Mesenchymal stem cell (in vitro differentiated cells and primary cell): ENCODE data around the gene AHNAK2.

Source experiments
- DNase-seq: peaks from one replicate; pipeline ENCODE4 v3.0.0-alpha.2; 2013
- H2AFZ ChIP-seq: one replicate; pipeline ENCODE4 v1.6.1; 2013; ENCODE audit warnings: low read depth, mild to moderate bottlenecking, control low read depth, inconsistent platforms, low read length, moderate library complexity
- H2AK5ac ChIP-seq: 2 replicates; pipeline ENCODE4 v1.6.1; 2013; ENCODE audit warnings: low read length, moderate library complexity, mild to moderate bottlenecking, inconsistent platforms; ENCODE audit not compliant: severe bottlenecking
- H2BK120ac ChIP-seq: one replicate; pipeline ENCODE4 v1.6.1; 2013; ENCODE audit warnings: low read depth, mild to moderate bottlenecking, inconsistent platforms, low read length, moderate library complexity
- H2BK12ac ChIP-seq, 2 experiments: one replicate each; pipeline ENCODE4 v1.6.1; 2013; ENCODE audit warnings: inconsistent platforms in 2 of 2, low read length in 2 of 2, mild to moderate bottlenecking in 2 of 2, moderate library complexity in 2 of 2, control low read depth in 1 of 2
- H2BK15ac ChIP-seq: one replicate; pipeline ENCODE4 v1.6.1; 2013; ENCODE audit warnings: mild to moderate bottlenecking, low read depth, inconsistent platforms; ENCODE audit not compliant: poor library complexity, severe bottlenecking
- H2BK5ac ChIP-seq: 2 replicates; pipeline ENCODE4 v1.6.1; 2013; ENCODE audit warnings: low read depth, mild to moderate bottlenecking, low read length, control low read depth, inconsistent platforms; ENCODE audit not compliant: poor library complexity, severe bottlenecking
- H3K14ac ChIP-seq, 2 experiments: one replicate each; pipeline ENCODE4 v1.6.1; 2013; ENCODE audit warnings: inconsistent platforms in 2 of 2, low read length in 2 of 2, control low read depth in 1 of 2, mild to moderate bottlenecking in 1 of 2, moderate library complexity in 1 of 2
- H3K18ac ChIP-seq, 2 experiments: one replicate each; pipeline ENCODE4 v1.6.1; 2013; ENCODE audit warnings: inconsistent platforms in 2 of 2, low read length in 2 of 2, control low read depth in 1 of 2, low read depth in 1 of 2, mild to moderate bottlenecking in 1 of 2
- H3K23ac ChIP-seq, 2 experiments: one replicate each; pipeline ENCODE4 v1.6.1; 2013; ENCODE audit warnings: inconsistent platforms in 2 of 2, low read length in 2 of 2, mild to moderate bottlenecking in 2 of 2, moderate library complexity in 2 of 2, control low read depth in 1 of 2
- H3K27ac ChIP-seq: 2 replicates; pipeline ENCODE4 v1.5.1; 2013; ENCODE audit warnings: mild to moderate bottlenecking, moderate library complexity, low read length, control low read depth, inconsistent platforms; ENCODE audit not compliant: poor library complexity, severe bottlenecking
- H3K27me3 ChIP-seq, 2 experiments: 2 replicates each; pipeline versions ENCODE4 v1.6.1 to v1.7.0; 2013; ENCODE audit warnings: low read length in 2 of 2, mild to moderate bottlenecking in 2 of 2, moderate library complexity in 2 of 2, control low read depth in 1 of 2, inconsistent platforms in 1 of 2; ENCODE audit not compliant: control insufficient read depth in 1 of 2, insufficient read depth in 1 of 2
- H3K36me3 ChIP-seq, 2 experiments: 2 replicates each; pipeline versions ENCODE4 v1.6.1 to v1.7.0; 2013; ENCODE audit warnings: low read length in 2 of 2, control low read depth in 1 of 2, inconsistent platforms in 1 of 2, low read depth in 1 of 2, mild to moderate bottlenecking in 1 of 2; ENCODE audit not compliant: insufficient read depth in 2 of 2, control insufficient read depth in 1 of 2
- H3K4ac ChIP-seq, 2 experiments: one replicate each; pipeline ENCODE4 v1.6.1; 2013; ENCODE audit warnings: inconsistent platforms in 2 of 2, low read length in 2 of 2, mild to moderate bottlenecking in 2 of 2, moderate library complexity in 2 of 2, control low read depth in 1 of 2, low read depth in 1 of 2
- H3K4me1 ChIP-seq: 2 replicates; pipeline ENCODE4 v1.6.1; 2013; ENCODE audit warnings: low read depth, low read length, control low read depth; ENCODE audit not compliant: control insufficient read depth, insufficient read depth
- H3K4me2 ChIP-seq: 2 replicates; pipeline ENCODE4 v1.6.1; 2013; ENCODE audit warnings: low read length, mild to moderate bottlenecking, inconsistent platforms; ENCODE audit not compliant: poor library complexity, severe bottlenecking
- H3K4me3 ChIP-seq, 2 experiments: 2 replicates each; pipeline versions ENCODE4 v1.5.1 to v1.7.0; 2013; ENCODE audit warnings: low read length in 2 of 2, mild to moderate bottlenecking in 2 of 2, control low read depth in 1 of 2, low read depth in 1 of 2; ENCODE audit not compliant: insufficient read depth in 1 of 2
- H3K79me1 ChIP-seq: replicated peaks from 2 replicates; pipeline ENCODE4 v1.6.1; 2013; ENCODE audit warnings: mild to moderate bottlenecking, control low read depth, low read length, inconsistent platforms; ENCODE audit not compliant: poor library complexity, severe bottlenecking
- H3K9ac ChIP-seq: 2 replicates; pipeline ENCODE4 v1.7.0; 2013; ENCODE audit warnings: mild to moderate bottlenecking, low read length, moderate library complexity
- H3K9me3 ChIP-seq: 2 replicates; pipeline ENCODE4 v1.7.0; 2013; ENCODE audit warnings: mild to moderate bottlenecking, low read length; ENCODE audit not compliant: control insufficient read depth
- H4K8ac ChIP-seq: one replicate; pipeline ENCODE4 v1.6.1; 2013; ENCODE audit warnings: inconsistent platforms, mild to moderate bottlenecking, low read length, moderate library complexity
- H4K91ac ChIP-seq: one replicate; pipeline ENCODE4 v1.6.1; 2013; ENCODE audit warnings: mild to moderate bottlenecking, low read length, inconsistent platforms
- WGBS: methylation state at CpG from one replicate; pipeline ENCODE4 v1.1.7; 2013; ENCODE audit warnings: mixed read lengths; 5-methylcytosine and 5-hydroxymethylcytosine counted together

AHNAK2 gene

GRCh38 chr14:104898195-104898558 lies 80.0 kb downstream of the AHNAK2 start:
- peaks cover 17 to 42% of the 10 kb centered on the region in 2 experiments for H3K36me3 ChIP-seq
- no peak overlapping the region for H3K14ac ChIP-seq
- no peak overlapping the region for H3K4me3 ChIP-seq
- no peak overlapping the region for H2BK120ac ChIP-seq
- 98% methylated on average over 7 of the region's 7 CpGs for WGBS
- H3K9ac ChIP-seq = peak overlapping the region; percentile 74
- H3K27ac ChIP-seq = no peak overlapping the region
- no peak overlapping the region for H2BK5ac ChIP-seq
- no peak overlapping the region for H3K23ac ChIP-seq
- H2BK15ac ChIP-seq = no peak overlapping the region
- H2BK12ac ChIP-seq = no peak overlapping the region
- H2AFZ ChIP-seq = no peak overlapping the region
- H2AK5ac ChIP-seq = no peak overlapping the region
- H4K91ac ChIP-seq = no peak overlapping the region
- H3K18ac ChIP-seq = no peak overlapping the region
- no peak for DNase-seq
- H3K4ac ChIP-seq = no peak overlapping the region
- peaks cover 7% of the 10 kb centered on the region for H3K4me1 ChIP-seq
- no peaks in the 10 kb centered on the region for H3K27me3 ChIP-seq
- H3K9me3 ChIP-seq = peaks cover 1% of the 10 kb centered on the region
- no peak overlapping the region for H4K8ac ChIP-seq
- H3K79me1 ChIP-seq = no peaks in the 10 kb centered on the region
- H3K4me2 ChIP-seq = no peak overlapping the region

GRCh38 chr14:104897330-104898194 lies 80.6 kb downstream of the AHNAK2 start:
- DNase-seq = no peak
- WGBS = 93% methylated on average over 37 of the region's 37 CpGs
- H3K27ac ChIP-seq = no peak overlapping the region

GRCh38 chr14:104895786-104896661 lies 82.2 kb downstream of the AHNAK2 start:
- Histone ChIP-seq H2BK12ac (no peak overlapping the region), H2AFZ (no peak overlapping the region), H2BK120ac (no peak overlapping the region), H3K79me1 (no peaks in the 10 kb centered on the region), H4K91ac (no peak overlapping the region), H3K4ac (no peak overlapping the region), H3K4me2 (no peak overlapping the region), H4K8ac (no peak overlapping the region), H3K18ac (no peak overlapping the region), H3K27me3 (no peaks in the 10 kb centered on the region), H2BK15ac (peak overlapping the region; percentile 8), H3K9ac (no peak overlapping the region), H3K4me1 (peaks cover 16% of the 10 kb centered on the region), H3K14ac (no peak overlapping the region), H3K36me3 (peaks cover 17 to 57% of the 10 kb centered on the region in 2 experiments), H2AK5ac (no peak overlapping the region), H3K4me3 (no peak overlapping the region), H3K27ac (no peak overlapping the region), H3K9me3 (no peaks in the 10 kb centered on the region), H3K23ac (no peak overlapping the region), H2BK5ac (no peak overlapping the region)
- no peak for DNase-seq
- 89% methylated on average over 30 of the region's 34 CpGs for whole genome bisulfite sequencing

More at GRCh38 chr14:104897330-104898194, 80.6 kb downstream of the AHNAK2 start:
- no peak overlapping the region for H3K4me3 ChIP-seq
- H3K27me3 ChIP-seq = no peaks in the 10 kb centered on the region
- no peak overlapping the region for H3K18ac ChIP-seq
- no peak overlapping the region for H2BK5ac ChIP-seq
- H4K91ac ChIP-seq = no peak overlapping the region
- H3K23ac ChIP-seq = no peak overlapping the region
- peaks cover 17 to 48% of the 10 kb centered on the region in 2 experiments for H3K36me3 ChIP-seq
- H2BK12ac ChIP-seq = peak overlapping the region in 1 of 2 experiments; percentile 4
- H3K4ac ChIP-seq = no peak overlapping the region
- no peak overlapping the region for H2BK120ac ChIP-seq
- no peak overlapping the region for H3K9ac ChIP-seq
- H3K4me1 ChIP-seq = peaks cover 9% of the 10 kb centered on the region
- H4K8ac ChIP-seq = no peak overlapping the region
- H2AFZ ChIP-seq = no peak overlapping the region
- H2BK15ac ChIP-seq = no peak overlapping the region
- H3K14ac ChIP-seq = no peak overlapping the region
- no peaks in the 10 kb centered on the region for H3K9me3 ChIP-seq
- H2AK5ac ChIP-seq = no peak overlapping the region
- H3K4me2 ChIP-seq = no peak overlapping the region
- no peaks in the 10 kb centered on the region for H3K79me1 ChIP-seq

GRCh38 chr14:104895207-104895785 lies 82.9 kb downstream of the AHNAK2 start:
- Histone ChIP-seq H2AFZ (no peak overlapping the region), H3K27ac (no peak overlapping the region), H2AK5ac (no peak overlapping the region), H3K36me3 (peaks cover 17 to 57% of the 10 kb centered on the region in 2 experiments), H4K8ac (no peak overlapping the region), H4K91ac (no peak overlapping the region), H3K4ac (no peak overlapping the region), H3K18ac (no peak overlapping the region), H2BK120ac (no peak overlapping the region), H3K27me3 (no peaks in the 10 kb centered on the region), H2BK5ac (no peak overlapping the region), H3K14ac (no peak overlapping the region), H3K79me1 (no peaks in the 10 kb centered on the region), H3K23ac (no peak overlapping the region), H3K4me1 (peaks cover 16% of the 10 kb centered on the region), H3K4me2 (no peak overlapping the region), H3K4me3 (no peak overlapping the region), H3K9me3 (no peaks in the 10 kb centered on the region), H2BK15ac (no peak overlapping the region), H3K9ac (no peak overlapping the region), H2BK12ac (no peak overlapping the region)
- no peak for DNase-seq
- 96% methylated on average over 9 of the region's 9 CpGs for WGBS
